KG1 (cell line): ENCODE measurements around the gene FKBP5.

Experiments used
- DNase-seq: peaks from one replicate; lab custom pipeline; 2025; lab: John Stamatoyannopoulos, UW

Gene FKBP5

GRCh38 chr6:35662999-35663398 is 25.7 kb downstream of the FKBP5 start:
- no peak for DNase-seq

GRCh38 chr6:35654883-35655282 is 33.8 kb downstream of the FKBP5 start:
- DNase-seq = no peak

GRCh38 chr6:35651244-35651643 is 37.5 kb downstream of the FKBP5 start:
- no peak for DNase-seq

- no peak for DNase-seq
Measured at GRCh38 chr6:35650015-35650414, 38.7 kb downstream of the FKBP5 start.

GRCh38 chr6:35648203-35648602 is 40.5 kb downstream of the FKBP5 start:
- no peak for DNase-seq

- DNase-seq = no peak
Measured at GRCh38 chr6:35647400-35647799, 41.3 kb downstream of the FKBP5 start.

GRCh38 chr6:35643162-35643535 is 45.6 kb downstream of the FKBP5 start:
- no peak for DNase-seq

GRCh38 chr6:35642471-35643161 is 46.1 kb downstream of the FKBP5 start:
- DNase-seq = no peak

- no peak for DNase-seq
Measured at GRCh38 chr6:35640017-35640664, 48.6 kb downstream of the FKBP5 start.

GRCh38 chr6:35638679-35639078 is 50.0 kb downstream of the FKBP5 start:
- DNase-seq = no peak

GRCh38 chr6:35637911-35638310 is 50.8 kb downstream of the FKBP5 start:
- no peak for DNase-seq

GRCh38 chr6:35635601-35636597 is 52.8 kb downstream of the FKBP5 start:
- no peak for DNase-seq

GRCh38 chr6:35634316-35634715 is 54.4 kb downstream of the FKBP5 start:
- no peak for DNase-seq

- DNase-seq = no peak
Measured at GRCh38 chr6:35633579-35634089, 55.1 kb downstream of the FKBP5 start.

GRCh38 chr6:35629876-35630378 is 58.8 kb downstream of the FKBP5 start:
- no peak for DNase-seq

- DNase-seq = no peak
Measured at GRCh38 chr6:35626401-35626800, 62.3 kb downstream of the FKBP5 start.

GRCh38 chr6:35624341-35625070 is 64.2 kb downstream of the FKBP5 start:
- no peak for DNase-seq

GRCh38 chr6:35622283-35622682 is 66.4 kb downstream of the FKBP5 start:
- no peak for DNase-seq

- DNase-seq = no peak
Measured at GRCh38 chr6:35620706-35621105, 68.0 kb downstream of the FKBP5 start.

- DNase-seq = no peak
Measured at GRCh38 chr6:35613762-35614161, 75.0 kb downstream of the FKBP5 start.

GRCh38 chr6:35611240-35611639 is 77.5 kb downstream of the FKBP5 start:
- DNase-seq = no peak

- DNase-seq = no peak
Measured at GRCh38 chr6:35610830-35611229, 77.9 kb downstream of the FKBP5 start.
